Cardiac muscle cell (in vitro differentiated cells and primary cell): ENCODE measurements around the gene TTC16. TPM values are rescaled to one million over a fixed set of nuclear protein-coding genes. Genes with fewer than 3 reads are reported as not detected.

Source experiments
- DNase-seq, 2 donors: peaks; one replicate each; pipeline versions ENCODE4 v3.0.0 to v3.0.0-alpha.2; 2010 to 2017; ENCODE audit warnings: low read depth in 1 of 2, low spot score in 1 of 2
- H3K27ac ChIP-seq: fragments of 200-600 bp; sonication (generic); 2 replicates; pipeline ENCODE4 v1.5.1; 2016
- H3K27me3 ChIP-seq: fragments of 200-600 bp; sonication (generic); 2 replicates; pipeline ENCODE4 v1.6.0; 2016; ENCODE audit warnings: control low read depth
- H3K36me3 ChIP-seq: fragments of 200-600 bp; sonication (generic); 2 replicates; pipeline ENCODE4 v1.5.1; 2016; ENCODE audit warnings: control low read depth
- H3K4me1 ChIP-seq: fragments of 200-600 bp; sonication (generic); 2 replicates; pipeline ENCODE4 v1.8.1; 2017; ENCODE audit warnings: low read depth, mild to moderate bottlenecking, mixed run types
- H3K4me3 ChIP-seq: fragments of 200-600 bp; sonication (generic); 2 replicates; pipeline ENCODE4 v1.5.1; 2016; ENCODE audit warnings: mild to moderate bottlenecking
- H3K9me3 ChIP-seq: fragments of 200-600 bp; sonication (generic); 2 replicates; pipeline ENCODE4 v1.5.1; 2017; ENCODE audit warnings: low read depth, mild to moderate bottlenecking, control low read depth
- CTCF ChIP-seq: IDR thresholded peaks from 2 replicates; pipeline ENCODE4 v1.5.1; 2012; ENCODE audit warnings: low read depth, mild to moderate bottlenecking, low read length
- polyA plus RNA-seq: library from polyadenylated mRNA; unstranded; fragments of >200 nt; fragmentation: Nextera tagmentation; extraction: Ambion mirVana; gene quantifications from 2 replicates; pipeline ENCODE4 v1.2.1, GENCODE V29; 2016
- total RNA-seq: library from RNA; depleted of rRNA; stranded (reverse); fragments of >200 nt; gene quantifications from 2 replicates; pipeline ENCODE4 v1.2.3, GENCODE V29; 2016

Gene TTC16
- total and polyA plus RNA-seq, 2 experiments from 2014 or later, result 0.06 TPM; not detected in 1

- H3K36me3 ChIP-seq, result no peaks in the 10 kb centered on the region
- no peaks in the 10 kb centered on the region for H3K27me3 ChIP-seq
- DNase-seq, result peak in 1 of 2 donors; percentile 31
- peaks cover 9% of the 10 kb centered on the region for H3K4me1 ChIP-seq
- H3K9me3 ChIP-seq, result no peaks in the 10 kb centered on the region
- H3K4me3 ChIP-seq, result peak overlapping the region; percentile 79
- H3K27ac ChIP-seq, result no peak overlapping the region
- no peak for TF ChIP-seq CTCF
Observed at GRCh38 chr9:127714951-127715469, 869 bp upstream of the TTC16 start.

GRCh38 chr9:127716412-127716811 is 533 bp downstream of the TTC16 start:
- no peak for TF ChIP-seq CTCF
- no peak overlapping the region for H3K27ac ChIP-seq
- H3K27me3 ChIP-seq, result no peaks in the 10 kb centered on the region
- H3K4me3 ChIP-seq, result peak overlapping the region; percentile 79
- H3K36me3 ChIP-seq, result no peaks in the 10 kb centered on the region
- DNase-seq, result no peak
- H3K9me3 ChIP-seq, result no peaks in the 10 kb centered on the region
- H3K4me1 ChIP-seq, result peaks cover 5% of the 10 kb centered on the region

- H3K27ac ChIP-seq, result no peak overlapping the region
- H3K4me1 ChIP-seq, result peaks cover 4% of the 10 kb centered on the region
- no peaks in the 10 kb centered on the region for H3K27me3 ChIP-seq
- no peak for DNase-seq
- no peaks in the 10 kb centered on the region for H3K9me3 ChIP-seq
- H3K4me3 ChIP-seq, result no peak overlapping the region
- no peak for TF ChIP-seq CTCF
- H3K36me3 ChIP-seq, result no peaks in the 10 kb centered on the region
Observed at GRCh38 chr9:127717766-127718165, 1.9 kb downstream of the TTC16 start.

- Histone ChIP-seq H3K9me3 (no peaks in the 10 kb centered on the region), H3K4me1 (peaks cover 9% of the 10 kb centered on the region), H3K27ac (no peak overlapping the region), H3K4me3 (no peak overlapping the region), H3K36me3 (no peaks in the 10 kb centered on the region), H3K27me3 (no peaks in the 10 kb centered on the region)
- TF ChIP-seq CTCF, result no peak
- no peak for DNase-seq
Observed at GRCh38 chr9:127720031-127720864, 4.4 kb downstream of the TTC16 start.

GRCh38 chr9:127720865-127721227 is 5.0 kb downstream of the TTC16 start:
- no peak for TF ChIP-seq CTCF
- Histone ChIP-seq H3K27me3 (no peaks in the 10 kb centered on the region), H3K36me3 (no peaks in the 10 kb centered on the region), H3K27ac (no peak overlapping the region), H3K4me1 (peaks cover 9% of the 10 kb centered on the region), H3K9me3 (no peaks in the 10 kb centered on the region), H3K4me3 (no peak overlapping the region)
- DNase-seq, result no peak
